Fibroblast of mammary gland (primary cell): ENCODE data around the gene ZC3H8.

Experiments
- DNase-seq: peaks from one replicate; pipeline ENCODE4 v3.0.0-alpha.2; 2010; ENCODE audit warnings: low read depth
- H3K4me3 ChIP-seq: 2 replicates; pipeline ENCODE4 v1.5.1; 2011; ENCODE audit warnings: low read depth, mild to moderate bottlenecking, low read length, moderate library complexity; ENCODE audit not compliant: control insufficient read depth
- CTCF ChIP-seq: conservative IDR thresholded peaks from 2 replicates; pipeline ENCODE4 v1.5.1; 2011; ENCODE audit warnings: low read depth, low read length, inconsistent platforms; ENCODE audit not compliant: control insufficient read depth, insufficient read depth

ZC3H8 gene

DNA sequence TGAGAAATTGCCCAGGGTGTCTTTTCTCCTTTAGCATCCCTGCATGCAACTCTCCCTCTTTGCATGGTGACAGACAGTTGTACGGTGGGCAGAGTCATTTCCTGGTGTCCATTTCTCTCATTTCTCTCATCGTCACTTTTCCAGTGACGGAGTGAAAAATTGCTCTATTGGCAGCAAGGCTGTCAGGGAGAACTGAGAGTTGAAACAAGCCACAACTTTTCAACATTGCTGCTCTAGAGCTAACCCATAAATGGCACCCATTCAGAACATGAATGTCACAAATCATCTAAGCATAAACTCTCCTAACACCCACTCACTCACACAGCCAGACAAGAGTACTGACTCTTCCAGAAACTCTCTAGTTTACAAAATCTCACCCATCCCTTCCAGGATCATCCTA is 55.7 kb downstream of the ZC3H8 start:
- peak; percentile 8 for DNase-seq
- H3K4me3 ChIP-seq, result no peak overlapping the region
- TF ChIP-seq CTCF, result no peak

- H3K4me3 ChIP-seq, result no peak overlapping the region
- TF ChIP-seq CTCF, result no peak
- peak; percentile 56 for DNase-seq
Observed at GRCh38 chr2:112198780-112199179, 56.1 kb downstream of the ZC3H8 start.

DNA sequence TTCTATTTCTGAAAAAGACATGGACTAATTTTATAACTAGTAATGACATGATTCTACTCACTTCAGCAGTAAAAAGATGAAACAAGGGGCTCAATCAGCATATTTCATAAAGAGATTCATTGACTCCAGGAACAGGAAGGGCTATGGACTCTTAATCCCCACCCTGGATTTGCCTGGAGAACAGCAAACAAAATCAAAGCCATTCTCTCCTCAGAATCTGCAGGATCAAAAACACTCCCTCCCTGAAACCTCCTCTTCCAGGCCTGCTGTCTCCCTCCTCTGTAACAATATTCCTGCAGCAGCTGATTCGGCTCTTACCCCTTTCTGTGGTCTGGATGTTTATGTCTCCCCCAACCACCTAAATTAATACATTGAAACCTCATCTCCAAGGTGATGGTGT is 57.0 kb downstream of the ZC3H8 start:
- no peak overlapping the region for H3K4me3 ChIP-seq
- TF ChIP-seq CTCF, result no peak
- DNase-seq, result no peak

GRCh38 chr2:112195950-112196349 is 58.9 kb downstream of the ZC3H8 start:
- DNase-seq, result no peak
- H3K4me3 ChIP-seq, result no peak overlapping the region

GRCh38 chr2:112195167-112195766 is 59.6 kb downstream of the ZC3H8 start:
- peak; percentile 15 for DNase-seq
- no peak overlapping the region for H3K4me3 ChIP-seq
- TF ChIP-seq CTCF, result no peak

More at GRCh38 chr2:112195950-112196349, 58.9 kb downstream of the ZC3H8 start:
- no peak for TF ChIP-seq CTCF

GRCh38 chr2:112194482-112194881 is 60.4 kb downstream of the ZC3H8 start:
- H3K4me3 ChIP-seq, result no peak overlapping the region
- no peak for DNase-seq
- TF ChIP-seq CTCF, result no peak

- TF ChIP-seq CTCF, result no peak
- H3K4me3 ChIP-seq, result no peak overlapping the region
- DNase-seq, result no peak
Observed at GRCh38 chr2:112194028-112194427, 60.8 kb downstream of the ZC3H8 start.
